ENCODE data around the gene PGBD1.

- TF ChIP-seq CTCF (IDR thresholded peaks at IDR 0.05): no peak
- TF ChIP-seq POLR2AphosphoS5 (IDR thresholded peaks at IDR 0.05): no peak
These were observed 10.2 kb downstream of the PGBD1 start for GRCh38 chr6:28291573-28291972.

All from gastroesophageal sphincter (tissue), 3 donors.